GM12891 (cell line): ENCODE measurements around the gene IL9R.
A peak's percentile ranks its signal among the peaks of the same experiment; 100 is the strongest.
"Not testable (repeated sequence)": the region's sequence is repeated elsewhere in the genome, so short reads cannot be mapped to it uniquely, and the experiment has no call there.

ENCODE experiments used
- DNase-seq: peaks from one replicate; pipeline ENCODE4 v3.0.0; 2011; ENCODE audit warnings: low spot score; ENCODE audit not compliant: insufficient read length
- FAIRE-seq: peaks from 2 replicates; lab custom pipeline; 2011; peaks lifted over from hg19 to GRCh38; lab: Jason Lieb, UNC
- PAX5 ChIP-seq: IDR thresholded peaks from 2 replicates; pipeline ENCODE4 v1.6.1; 2011; ENCODE audit warnings: low read length, moderate library complexity, mild to moderate bottlenecking; ENCODE audit not compliant: insufficient read depth, severe bottlenecking
- POLR2A ChIP-seq: IDR thresholded peaks from 2 replicates; pipeline ENCODE4 v1.6.1; 2011; ENCODE audit warnings: low read depth, low read length, control low read depth
- POLR2AphosphoS5 ChIP-seq: IDR thresholded peaks from 2 replicates; pipeline ENCODE4 v1.6.1; 2011; ENCODE audit warnings: low read depth, low read length, control low read depth
- POU2F2 ChIP-seq: IDR thresholded peaks from 2 replicates; pipeline ENCODE4 v1.6.1; 2011; ENCODE audit warnings: low read depth, mild to moderate bottlenecking, control low read depth, low read length, moderate library complexity
- SPI1 ChIP-seq: IDR thresholded peaks from 2 replicates; pipeline ENCODE4 v1.6.1; 2011; ENCODE audit warnings: low read depth, low read length, control low read depth
- TAF1 ChIP-seq: IDR thresholded peaks from 2 replicates; pipeline ENCODE4 v1.6.1; 2011; ENCODE audit warnings: low read depth, low read length, control low read depth

IL9R gene

GRCh38 chrX:156004256-156004655, 6.8 kb downstream of the IL9R start:
- TF ChIP-seq PAX5 (no peak), SPI1 (no peak), POLR2A (no peak), TAF1 (no peak), POLR2AphosphoS5 (no peak), POU2F2 (no peak)
- no peak for FAIRE-seq
- DNase-seq: no peak

GRCh38 chrX:156004740-156005139, 7.2 kb downstream of the IL9R start:
- TF ChIP-seq POLR2A (no peak), POLR2AphosphoS5 (no peak), PAX5 (no peak), POU2F2 (no peak), SPI1 (no peak), TAF1 (no peak)
- FAIRE-seq (peak; percentile 82), DNase-seq (no peak)

GRCh38 chrX:156005144-156005543, 7.6 kb downstream of the IL9R start:
- no peak for FAIRE-seq

GRCh38 chrX:156006468-156006867, 9.0 kb downstream of the IL9R start:
- not testable (repeated sequence) for FAIRE-seq, DNase-seq

More at GRCh38 chrX:156005144-156005543, 7.6 kb downstream of the IL9R start:
- DNase-seq: no peak
- TF ChIP-seq POU2F2 (no peak), TAF1 (no peak), POLR2AphosphoS5 (no peak), PAX5 (no peak), POLR2A (no peak), SPI1 (no peak)

GRCh38 chrX:156008379-156008778, 10.9 kb downstream of the IL9R start:
- DNase-seq, FAIRE-seq: not testable (repeated sequence)

GRCh38 chrX:156008915-156009314, 11.4 kb downstream of the IL9R start:
- DNase-seq: no peak
- peak; percentile 100 for FAIRE-seq
- TF ChIP-seq TAF1 (no peak), POLR2AphosphoS5 (no peak), POU2F2 (no peak), PAX5 (no peak), POLR2A (no peak), SPI1 (no peak)

- FAIRE-seq, DNase-seq: not testable (repeated sequence)
Measured at GRCh38 chrX:156009691-156010090, 12.2 kb downstream of the IL9R start.

GRCh38 chrX:156013286-156013953, 15.9 kb downstream of the IL9R start:
- DNase-seq, FAIRE-seq: not testable (repeated sequence)

GRCh38 chrX:156019846-156020245, 22.4 kb downstream of the IL9R start:
- not testable (repeated sequence) for FAIRE-seq, DNase-seq

- FAIRE-seq, DNase-seq: not testable (repeated sequence)
Measured at GRCh38 chrX:156023002-156023401, 25.5 kb downstream of the IL9R start.

- not testable (repeated sequence) for FAIRE-seq, DNase-seq
Measured at GRCh38 chrX:156024949-156025492, 27.5 kb downstream of the IL9R start.

GRCh38 chrX:156028653-156029237, 31.2 kb downstream of the IL9R start:
- not testable (repeated sequence) for DNase-seq, FAIRE-seq

GRCh38 chrX:156029296-156029695, 31.8 kb downstream of the IL9R start:
- DNase-seq, FAIRE-seq: not testable (repeated sequence)

GRCh38 chrX:156029707-156030442, 32.4 kb downstream of the IL9R start:
- not testable (repeated sequence) for DNase-seq, FAIRE-seq

GRCh38 chrX:156030474-156030873, 33.0 kb downstream of the IL9R start:
- FAIRE-seq: peak; percentile 85
- not testable (repeated sequence) for DNase-seq
